ENCODE results near the gene COL4A5.
"Not testable (repeated sequence)": the region's sequence is repeated elsewhere in the genome, so short reads cannot be mapped to it uniquely, and the experiment has no call there.

Gene COL4A5

DNA sequence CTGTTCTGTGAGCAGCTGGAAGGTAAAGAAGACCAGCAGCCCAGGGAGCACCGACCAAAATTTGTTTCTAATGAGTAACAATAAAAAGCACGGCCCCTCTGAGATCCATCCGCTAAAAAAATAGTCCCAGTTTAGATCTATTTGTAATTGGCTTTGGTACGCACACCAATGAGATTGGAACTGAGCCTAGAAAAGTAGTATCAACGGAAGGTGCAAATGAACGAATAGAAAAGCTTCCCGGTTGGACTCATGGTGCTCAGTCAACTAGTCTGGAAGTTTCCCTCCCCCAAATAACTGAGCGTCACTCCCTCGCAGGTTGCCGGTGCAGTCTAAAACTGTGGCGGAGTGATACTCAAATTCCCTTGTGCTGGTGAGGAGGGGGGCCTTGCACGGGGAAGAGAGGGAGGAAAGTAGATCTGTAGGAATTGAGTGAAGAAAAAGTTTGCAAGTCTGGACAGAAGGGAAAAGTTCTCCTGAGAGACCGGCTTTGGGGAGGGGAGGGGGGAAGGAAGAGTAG lies at the start of gene COL4A5:
Gene COL4A5, plus strand, starts transcription at position 413 of the 517 bp plus-strand sequence. CDS start 288 bp downstream, outside the sequence.
- DNase-seq (ENCODE audit: low spot score): peak; percentile 30

DNA sequence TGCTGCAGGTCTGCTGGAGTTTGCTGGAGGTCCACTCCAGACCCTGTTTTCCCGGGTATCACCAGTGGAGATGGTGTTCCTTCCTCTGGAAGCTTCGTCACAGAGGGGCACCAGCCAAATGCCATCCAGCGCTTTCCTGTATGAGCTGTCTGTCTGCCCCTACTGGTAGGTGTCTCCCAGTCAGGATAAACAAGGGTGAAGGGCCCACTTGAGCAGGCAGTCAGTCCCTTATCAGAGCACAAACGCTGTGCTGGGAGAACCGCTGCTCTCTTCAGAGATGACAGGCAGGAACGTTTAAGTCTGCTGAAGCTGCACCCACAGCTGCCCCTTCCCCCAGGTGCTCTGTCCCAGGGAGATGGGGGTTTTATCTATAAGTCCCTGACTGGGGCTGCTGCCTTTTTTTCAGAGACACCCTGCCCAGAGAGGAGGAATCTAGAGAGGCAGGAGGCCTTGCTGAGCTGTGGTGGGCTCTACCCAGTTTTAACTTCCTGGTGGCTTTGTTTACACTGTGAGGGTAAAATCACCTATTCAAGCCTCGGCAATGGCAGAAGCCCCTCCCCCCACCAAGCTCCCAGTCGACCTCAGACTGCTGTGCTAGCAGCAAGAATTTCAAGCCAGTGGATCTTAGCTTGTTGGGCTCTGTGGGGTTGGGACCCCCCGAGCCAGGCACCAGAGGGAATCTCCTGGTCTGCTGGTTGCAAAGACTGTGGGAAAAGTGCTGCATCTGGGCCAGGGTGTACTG lies 48.5 kb upstream of the COL4A5 start:
- not testable (repeated sequence) for DNase-seq (ENCODE audit: low spot score)

DNA sequence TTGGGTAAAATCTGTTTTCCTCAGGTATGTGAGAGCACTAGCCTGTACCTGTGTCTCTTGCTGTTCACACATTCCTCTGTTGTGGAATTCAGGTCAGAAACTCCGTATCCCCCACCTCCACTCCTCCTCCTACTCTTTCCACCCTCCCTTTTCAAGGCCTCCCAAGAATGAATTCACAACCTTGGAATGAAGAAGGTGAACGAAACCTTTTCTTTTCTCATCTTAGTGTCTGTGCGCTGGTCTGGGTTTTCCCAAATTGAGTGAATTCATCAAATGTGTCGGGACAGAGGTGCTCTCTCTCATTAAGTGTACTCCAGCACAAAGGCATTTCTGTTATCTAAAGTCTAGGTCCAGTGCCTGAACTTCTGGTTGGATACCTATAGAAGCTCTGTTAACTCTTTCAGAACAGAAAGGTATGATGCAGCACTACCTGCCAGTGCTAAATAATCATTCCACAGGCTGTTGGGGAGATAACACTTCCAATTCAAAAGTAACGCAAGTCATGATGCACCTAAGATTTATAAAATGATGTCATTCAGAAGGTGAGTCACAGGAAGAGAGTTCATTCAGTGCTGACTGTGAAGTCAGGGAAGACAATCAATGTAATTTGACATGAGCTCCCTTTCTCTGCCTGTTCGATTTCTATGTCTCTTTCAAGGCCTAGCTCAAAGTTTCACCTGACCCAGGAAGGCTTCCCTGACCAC lies 43.3 kb upstream of the COL4A5 start:
- DNase-seq (ENCODE audit: low spot score): no peak

DNA sequence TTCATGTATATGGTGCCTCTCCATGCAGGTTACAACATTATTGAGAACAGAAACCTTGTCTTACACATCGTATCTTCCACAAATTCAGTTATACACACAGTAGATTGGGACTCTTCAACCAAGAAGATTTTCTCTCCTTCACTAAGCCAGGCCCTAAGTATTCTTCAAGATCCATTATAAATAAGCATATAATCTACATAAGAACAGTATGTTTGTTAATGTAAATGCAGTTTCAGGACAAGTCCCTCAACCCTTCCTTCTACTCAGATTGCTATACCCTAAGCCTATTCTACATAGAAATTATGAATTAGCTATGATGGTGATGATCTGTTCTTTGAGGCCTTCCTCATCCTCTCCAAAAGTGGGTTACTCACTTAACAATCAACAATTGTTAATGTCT lies 42.7 kb upstream of the COL4A5 start:
- no peak for DNase-seq (ENCODE audit: low spot score)

DNA sequence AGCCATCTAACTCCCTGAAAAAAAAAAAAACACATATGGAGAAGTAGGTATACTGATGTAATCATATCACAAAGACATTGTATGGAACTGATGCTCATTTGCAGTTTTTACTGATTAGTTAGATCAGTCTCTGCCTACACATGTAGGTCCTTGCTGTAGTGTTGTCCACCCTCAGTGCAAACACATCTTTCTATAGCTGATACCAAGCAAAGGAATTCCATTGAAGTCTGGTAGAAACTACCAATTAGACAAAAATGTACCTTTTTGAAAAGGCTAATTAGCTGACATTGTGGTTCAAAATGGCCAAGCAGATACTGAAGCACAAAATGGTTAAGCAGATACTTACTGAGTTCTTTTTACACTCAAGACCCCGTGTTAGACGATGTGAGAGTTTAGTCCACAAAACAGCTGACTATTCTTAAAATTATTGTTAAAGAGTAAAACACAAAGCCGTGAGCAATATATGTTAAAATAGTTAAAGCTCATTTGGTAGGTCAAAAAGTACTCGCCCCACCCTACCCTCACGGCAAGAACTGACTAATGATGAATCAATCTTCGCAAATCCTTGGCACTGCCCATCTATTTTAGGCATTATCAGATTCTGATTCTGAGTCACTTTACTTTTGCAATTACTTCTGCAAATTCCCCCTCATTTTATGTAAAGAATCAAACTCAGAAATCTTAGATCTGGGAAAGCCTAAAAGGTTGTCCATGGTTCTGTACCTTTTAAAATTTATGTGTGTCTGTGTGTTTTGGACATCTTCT lies 41.8 kb upstream of the COL4A5 start:
- DNase-seq (ENCODE audit: low spot score): no peak

DNA sequence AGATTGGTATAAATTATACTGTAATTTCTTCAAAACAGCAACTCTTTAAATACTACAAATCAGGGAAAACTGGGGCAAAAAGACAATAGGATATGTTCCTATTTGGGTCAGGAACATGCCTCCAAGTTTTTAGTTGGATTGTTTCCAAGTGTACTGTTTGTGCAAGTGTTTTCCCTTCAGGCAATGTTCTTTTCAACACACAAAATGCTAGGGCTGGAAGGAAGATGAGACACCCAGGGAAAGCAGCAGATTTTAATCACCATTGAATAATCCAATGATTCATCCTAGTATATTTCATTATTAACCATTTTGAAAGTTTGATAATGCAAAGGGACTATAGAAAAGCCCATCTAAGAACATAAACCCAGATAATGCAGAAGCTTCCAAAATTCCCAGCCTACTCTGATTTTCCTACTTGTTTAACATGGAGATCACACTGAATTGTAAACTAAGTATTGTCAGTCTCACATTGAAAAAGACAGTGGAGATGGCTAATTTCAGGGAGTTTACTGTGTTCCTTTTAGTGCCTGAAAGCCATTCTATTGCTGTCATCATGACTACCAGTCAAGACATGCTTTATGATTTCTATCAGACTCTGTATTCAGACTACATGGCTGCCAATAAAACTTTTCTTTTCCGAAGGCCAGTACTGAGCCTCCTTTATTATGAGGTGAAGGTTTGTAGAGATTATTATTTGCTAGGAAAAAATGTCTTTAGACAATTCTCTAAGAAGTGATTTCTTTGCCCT lies 40.0 kb upstream of the COL4A5 start:
- DNase-seq (ENCODE audit: low spot score): no peak

DNA sequence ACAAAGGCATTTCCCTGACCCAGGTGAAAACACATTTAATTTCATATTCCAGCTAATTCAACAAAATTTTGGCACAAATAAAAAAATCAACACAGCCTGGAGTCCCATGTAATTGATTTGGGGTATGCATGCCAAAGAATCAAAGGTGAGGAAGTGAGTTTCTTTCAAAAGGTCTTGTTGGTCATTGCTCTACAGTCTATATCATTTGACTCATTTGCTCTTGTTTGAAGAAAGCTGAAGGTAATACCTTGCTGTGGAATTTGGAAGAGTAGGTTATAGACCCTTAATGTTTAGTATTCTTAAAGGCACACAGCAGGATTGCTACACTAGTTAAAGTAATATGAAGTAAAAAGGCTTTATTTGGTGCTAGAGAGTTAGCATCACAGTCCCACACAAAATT lies 26.9 kb upstream of the COL4A5 start:
- no peak for DNase-seq (ENCODE audit: low spot score)

DNA sequence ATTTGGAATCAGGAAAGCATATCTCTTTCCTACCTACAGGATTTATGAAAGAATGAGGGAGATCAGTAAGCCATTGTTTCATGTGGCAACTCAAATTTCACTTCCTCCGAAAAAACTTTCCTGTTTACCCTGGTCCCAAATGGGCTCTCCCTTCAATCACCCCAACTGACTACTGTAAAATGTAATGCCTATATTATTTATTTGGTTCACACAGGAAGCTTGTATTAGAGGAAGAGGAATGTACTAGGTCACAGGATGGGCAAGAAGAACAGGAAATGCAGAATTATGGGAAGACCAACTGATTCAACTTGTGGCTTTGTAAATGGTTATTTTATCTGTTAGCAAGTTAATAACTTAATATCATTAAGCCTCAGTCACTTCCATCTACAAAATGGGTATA lies 24.5 kb upstream of the COL4A5 start:
- DNase-seq (ENCODE audit: low spot score): no peak

DNA sequence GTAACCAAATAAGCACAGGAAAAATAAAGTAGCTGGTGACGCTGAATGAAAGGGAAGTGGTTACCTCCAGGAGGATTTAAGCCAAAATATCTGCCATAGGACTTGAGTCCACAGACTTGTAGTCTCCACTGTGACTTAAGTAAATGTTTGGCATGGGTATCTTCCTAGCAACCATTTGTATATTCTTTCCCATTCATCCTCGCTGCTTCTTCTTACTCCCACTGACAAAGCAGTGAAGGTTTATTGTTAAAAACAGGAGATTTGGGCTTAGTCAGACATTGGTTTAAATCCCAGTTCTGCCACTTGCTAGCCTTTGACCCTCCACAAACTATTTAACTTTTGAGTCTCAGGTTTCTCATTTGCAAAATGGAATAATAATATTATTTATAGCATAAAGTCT lies 23.7 kb upstream of the COL4A5 start:
- no peak for DNase-seq (ENCODE audit: low spot score)

DNA sequence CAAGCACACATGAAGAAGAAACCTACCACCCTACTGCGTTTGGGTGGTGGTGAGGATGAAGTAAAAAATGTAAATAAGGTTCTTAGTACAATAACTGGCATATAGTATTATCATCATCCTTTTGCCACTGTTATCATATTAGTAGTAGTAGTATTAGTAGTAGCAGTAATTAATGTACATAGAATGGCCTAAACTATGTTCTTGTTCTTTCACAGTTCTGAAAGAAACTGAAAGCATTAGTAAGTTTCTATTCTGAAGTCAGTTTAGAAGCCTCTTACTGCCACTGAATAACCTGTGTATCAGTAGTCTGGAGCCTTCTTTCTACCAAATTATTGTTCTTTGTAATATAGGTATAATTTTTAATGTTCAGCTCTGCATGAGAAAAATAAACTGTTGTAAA lies 22.4 kb upstream of the COL4A5 start:
- no peak for DNase-seq (ENCODE audit: low spot score)

DNA sequence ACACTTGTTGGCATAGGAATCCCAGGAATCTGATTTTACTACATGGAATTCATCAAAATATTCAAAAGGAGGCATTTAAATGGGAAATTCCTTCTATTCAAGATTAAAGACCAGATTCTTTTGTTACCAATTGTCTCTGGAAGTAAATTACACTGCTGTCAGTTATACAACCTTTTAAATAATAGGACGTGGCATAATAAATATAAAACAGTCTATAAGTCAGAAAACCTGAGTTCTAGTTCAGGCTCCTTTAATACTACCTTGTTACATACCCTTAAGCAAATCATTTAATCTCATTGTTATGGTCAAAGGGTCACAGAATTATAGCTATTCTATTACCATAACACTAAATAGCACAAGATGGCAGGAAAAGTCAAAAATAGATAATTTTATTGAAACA lies 20.2 kb upstream of the COL4A5 start:
- no peak for DNase-seq (ENCODE audit: low spot score)

DNA sequence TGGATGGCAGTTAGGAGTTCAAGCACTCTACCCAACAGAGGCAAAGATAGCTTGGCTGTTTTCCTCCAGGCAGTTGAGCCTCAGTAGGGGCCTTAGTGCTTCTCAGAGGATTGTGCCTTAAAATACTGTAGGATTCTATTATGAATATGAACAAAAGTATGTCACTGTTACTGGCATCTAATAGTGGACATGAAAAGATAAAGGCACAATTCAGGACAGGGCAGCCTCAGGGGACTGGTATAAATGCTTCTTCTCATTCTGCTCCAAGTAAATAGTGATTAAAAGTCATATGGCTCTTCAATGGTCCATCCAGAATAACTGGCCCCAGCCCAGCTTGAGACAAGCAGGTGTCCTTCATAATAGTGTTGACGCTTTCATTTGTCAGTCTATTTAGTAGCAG lies 19.2 kb upstream of the COL4A5 start:
- no peak for DNase-seq (ENCODE audit: low spot score)

DNA sequence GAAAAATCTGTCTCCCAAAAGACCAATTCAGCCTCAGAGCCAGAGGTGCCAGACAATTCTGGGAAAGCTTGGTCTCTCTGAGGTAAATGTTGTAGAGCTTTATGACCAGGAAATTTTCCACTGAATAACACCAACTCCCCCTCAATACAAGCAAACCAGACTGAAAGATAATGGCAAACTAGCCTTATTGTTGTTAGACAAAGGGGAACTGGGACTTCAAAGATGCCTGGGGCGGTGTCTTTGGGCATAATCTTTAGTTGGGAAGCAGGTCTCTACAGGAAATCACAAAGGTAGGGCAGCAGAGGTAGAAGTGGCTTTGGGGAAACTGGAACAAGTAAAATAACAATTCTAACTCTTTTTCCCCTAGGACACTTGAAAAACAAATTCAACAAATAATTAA lies 13.4 kb upstream of the COL4A5 start:
- no peak for DNase-seq (ENCODE audit: low spot score)

DNA sequence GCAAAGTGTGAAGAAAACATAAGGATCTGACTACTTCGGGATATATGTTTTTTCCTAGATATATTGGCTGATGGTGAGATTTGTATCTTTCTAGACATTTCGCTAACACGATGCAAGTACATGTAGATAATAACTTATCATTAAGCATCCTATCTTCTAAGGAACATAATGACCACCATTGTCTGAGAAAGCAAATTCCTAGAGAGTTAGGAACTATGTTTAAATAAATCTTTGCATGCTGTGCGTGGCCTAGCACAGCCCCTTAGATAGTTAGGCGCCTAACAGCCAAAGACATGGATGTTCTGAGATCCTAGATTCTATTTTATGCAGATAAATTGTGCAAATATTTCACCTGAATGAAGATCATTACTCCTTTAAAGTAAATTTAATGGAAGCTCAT lies 4.4 kb upstream of the COL4A5 start:
- DNase-seq (ENCODE audit: low spot score): no peak

DNA sequence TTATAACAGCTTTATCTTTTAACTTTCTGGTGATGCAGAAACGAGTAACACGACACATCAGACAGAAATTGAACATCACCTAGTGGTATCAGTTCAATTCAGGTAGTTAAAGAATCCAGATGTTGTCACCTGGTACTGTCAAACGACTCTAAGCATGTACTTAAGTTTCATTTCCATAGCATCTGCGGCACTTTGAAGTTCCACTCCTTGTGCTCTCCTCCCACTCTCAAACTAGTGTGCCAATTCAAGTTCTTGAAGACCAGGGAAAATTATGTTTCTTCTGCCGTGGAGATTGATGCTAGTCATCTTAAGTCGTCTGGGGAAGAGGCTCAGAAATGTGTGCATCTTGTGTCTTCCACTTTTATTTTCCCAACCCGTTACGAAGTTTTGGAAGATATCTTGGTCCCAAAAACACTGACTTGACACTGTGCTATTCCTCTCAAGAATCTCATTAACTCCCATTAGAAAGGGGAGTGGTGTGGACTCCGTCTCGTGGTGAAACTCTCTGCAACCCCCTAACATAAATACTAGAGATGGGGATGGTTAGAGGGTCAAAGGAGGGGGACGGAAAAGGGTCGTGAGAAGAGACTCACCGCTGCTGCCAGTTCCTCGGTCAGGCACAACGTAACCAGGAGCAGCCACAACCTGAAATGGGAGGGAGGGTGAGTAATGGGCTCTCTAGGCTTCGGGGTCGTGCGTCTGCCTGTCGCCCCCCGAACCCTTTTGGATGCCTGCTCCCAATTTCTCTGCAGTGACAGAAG lies 2.1 kb upstream of the COL4A5 start:
- no peak for DNase-seq (ENCODE audit: low spot score)

DNA sequence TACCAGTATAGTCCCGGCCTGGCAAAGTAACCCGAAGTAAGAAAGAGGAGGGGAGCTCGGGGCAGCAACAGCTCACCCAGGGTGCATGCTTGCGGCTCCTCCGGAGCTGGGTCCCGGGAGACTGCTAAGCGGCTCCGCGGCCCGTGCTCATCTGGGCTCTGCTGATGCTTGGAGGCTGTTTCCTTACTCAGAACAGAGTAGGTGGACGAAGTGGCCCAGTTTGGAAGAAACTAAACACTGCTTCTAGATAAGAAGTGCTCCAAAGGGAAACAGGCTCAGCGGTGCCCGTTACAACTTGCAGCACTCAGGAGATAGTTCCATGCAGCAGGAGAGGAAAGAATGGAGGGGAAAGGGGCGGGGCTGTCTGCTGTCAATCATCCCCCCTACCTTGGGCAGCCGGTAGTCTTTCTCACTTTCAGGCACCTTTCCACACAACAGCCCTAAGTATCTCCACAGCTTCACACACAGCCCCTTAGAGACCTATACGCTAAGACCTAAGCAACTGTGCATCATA lies 1.5 kb upstream of the COL4A5 start, which contains the start of gene COL4A6:
Gene COL4A6, minus strand, starts transcription at position 313 of the 514 bp plus-strand sequence. Its CDS starts 226 bp downstream, at position 87.
- DNase-seq (ENCODE audit: low spot score): no peak

DNA sequence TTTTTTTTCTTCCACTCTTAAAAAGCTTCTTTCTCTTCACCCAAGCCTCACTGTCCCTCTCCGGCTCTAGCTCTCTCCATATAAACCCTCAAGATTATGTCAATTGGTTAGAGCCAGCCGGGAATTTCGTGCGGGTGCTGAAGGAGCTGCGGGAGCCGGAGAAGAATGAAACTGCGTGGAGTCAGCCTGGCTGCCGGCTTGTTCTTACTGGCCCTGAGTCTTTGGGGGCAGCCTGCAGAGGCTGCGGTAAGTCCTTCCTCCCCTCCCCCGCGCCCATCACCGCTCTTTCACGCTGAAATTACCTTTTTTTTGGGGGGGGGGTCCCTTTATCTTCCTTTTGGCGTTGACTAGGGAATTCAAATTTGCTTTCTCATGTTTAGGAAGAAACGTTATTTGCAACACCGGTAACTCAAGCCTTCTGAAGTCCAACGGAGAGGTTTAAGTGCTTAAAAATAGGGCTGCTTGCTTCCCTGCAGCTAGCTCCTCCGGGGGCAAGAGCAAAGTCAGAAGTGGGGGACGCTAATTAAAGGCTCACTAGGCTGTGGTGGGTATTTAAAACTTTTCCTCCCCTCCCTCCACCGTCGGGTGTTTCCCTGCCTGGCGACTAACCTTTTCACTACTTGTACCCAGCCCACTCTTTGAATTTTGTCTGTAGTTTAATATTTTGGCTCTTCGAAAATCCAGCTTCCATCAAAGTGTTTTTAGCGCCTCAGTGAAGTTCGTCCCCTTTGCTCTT lies 491 bp downstream of the COL4A5 start:
- DNase-seq (ENCODE audit: low spot score): no peak

DNA sequence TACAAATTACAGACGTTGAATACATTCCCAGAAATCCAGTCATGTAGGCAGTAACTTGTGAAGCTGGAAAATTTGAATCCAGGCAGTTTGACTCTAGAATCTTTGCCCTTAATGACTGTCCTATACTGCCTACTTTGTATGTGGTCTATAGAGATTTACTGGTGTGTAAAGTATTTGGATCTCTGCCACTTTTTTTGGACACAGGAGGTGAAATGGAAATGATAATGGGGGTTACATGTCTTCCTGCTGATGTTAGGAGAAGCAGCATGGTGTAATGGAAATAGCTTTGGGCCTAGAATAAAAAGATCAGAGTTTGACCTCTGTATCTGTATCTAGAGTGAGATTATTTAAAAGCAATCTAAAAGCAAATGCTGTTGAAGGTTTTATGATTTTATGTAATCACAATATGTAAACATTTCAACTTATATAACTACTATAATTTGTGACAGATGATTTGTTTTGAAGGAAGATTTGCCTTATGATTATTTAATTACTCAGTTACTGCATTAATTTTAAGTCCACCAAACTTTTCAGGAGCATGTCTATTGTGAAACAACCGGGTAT lies 3.3 kb downstream of the COL4A5 start:
- DNase-seq (ENCODE audit: low spot score): no peak

DNA sequence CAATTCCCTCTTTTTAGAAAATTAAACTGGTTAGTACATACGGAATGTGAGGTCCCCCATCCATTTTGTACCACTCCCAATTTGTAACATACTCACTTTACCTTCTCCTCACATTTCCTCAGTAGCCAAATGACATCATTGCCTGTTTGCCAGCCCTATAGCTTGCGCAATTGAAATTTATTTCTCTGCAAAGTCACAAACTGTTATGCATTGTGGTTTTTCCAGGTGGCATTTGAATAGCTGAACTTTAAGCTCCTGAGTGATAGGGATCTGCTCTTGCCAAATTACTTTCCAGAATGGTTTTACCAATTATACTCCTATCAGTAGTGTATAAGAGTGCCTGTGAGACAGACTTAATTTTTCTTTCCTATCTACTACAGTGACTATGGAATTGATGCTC lies 7.7 kb downstream of the COL4A5 start:
- DNase-seq (ENCODE audit: low spot score): no peak

DNA sequence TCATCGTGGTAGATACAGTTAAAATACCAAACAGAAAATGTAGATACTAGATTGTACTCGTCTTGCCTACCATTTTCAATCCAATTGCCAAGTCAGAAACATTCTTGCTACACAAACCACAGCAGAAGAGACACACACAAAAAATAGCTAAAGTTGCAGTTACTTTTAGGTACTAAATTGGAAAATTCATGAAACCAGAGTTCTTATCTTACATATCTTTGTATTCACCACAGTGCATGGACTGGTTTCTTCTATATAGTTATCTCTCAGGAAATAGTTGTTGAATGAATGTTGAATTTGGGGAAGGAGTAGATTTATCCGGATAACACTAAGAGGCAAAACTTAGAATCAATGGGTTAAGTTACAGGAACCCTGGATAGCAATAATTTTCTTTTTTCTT lies 14.2 kb downstream of the COL4A5 start:
- DNase-seq (ENCODE audit: low spot score): no peak
